K562 (cell line): ENCODE data around the gene KLF13. TPM values are rescaled to one million over a fixed set of nuclear protein-coding genes. Genes with fewer than 3 reads are reported as not detected.

Source experiments
- ATAC-seq: fragments of 200-7000 bp; cut with Tn5 transposase; 3 replicates; pipeline ENCODE4 v1.9.1; 2020; ENCODE audit warnings: moderate library complexity
- BruUV-seq: library from RNA; stranded (reverse); fragments of 400-500 nt; replicated peaks from 2 replicates; lab custom pipeline; 2021; lab: Mats Ljungman, UMichigan
- CTCF ChIA-PET: fragments of 300-600 bp; formaldehyde crosslinking; extraction: SDS; loops from one replicate; lab custom pipeline; 2021; ENCODE audit warnings: low intra/inter-chr PET ratio; lab: Yijun Ruan, JAX
- POLR2A ChIA-PET: fragments of 300-600, 350-650 bp; sonication (Branson Sonifier 250); formaldehyde crosslinking; extraction: SDS; loops from one replicate; lab custom pipeline; 2021; ENCODE audit warnings: antibody characterized with exemption, inconsistent platforms; lab: Yijun Ruan, JAX
- DNase-seq, 4 experiments: peaks; one replicate each; pipeline versions ENCODE4 v3.0.0 to v3.0.0-alpha.2; 2011 to 2018; ENCODE audit warnings: low spot score in 3 of 4, mixed read lengths in 3 of 4; ENCODE audit errors: extremely low read depth in 1 of 4
- FAIRE-seq: peaks from 2 replicates; lab custom pipeline; 2011; peaks lifted over from hg19 to GRCh38; lab: Jason Lieb, UNC
- H2AFZ ChIP-seq: 2 replicates; pipeline ENCODE4 v1.6.0; 2011; ENCODE audit warnings: low read depth, low read length, control low read depth, inconsistent platforms
- H3K27ac ChIP-seq: fragments of 200-600 bp; 3 replicates; pipeline ENCODE4 v1.8.0; 2011; ENCODE audit warnings: low read depth, mild to moderate bottlenecking, control low read depth, inconsistent platforms, low read length, moderate library complexity, mixed read lengths; ENCODE audit errors: extremely low read depth
- H3K27me3 ChIP-seq, 2 experiments: fragments of 300-600 bp in 1 of 2; 2 replicates in 1 of 2; 3 replicates in 1 of 2; pipeline versions ENCODE4 v1.6.0 to v1.8.0; 2011; ENCODE audit warnings: inconsistent platforms in 2 of 2, low read length in 2 of 2, mild to moderate bottlenecking in 1 of 2, mixed read lengths in 1 of 2, moderate library complexity in 1 of 2; ENCODE audit not compliant: control insufficient read depth in 2 of 2, insufficient read depth in 2 of 2
- H3K36me3 ChIP-seq: fragments of 300-600 bp; 3 replicates; pipeline ENCODE4 v1.8.0; 2011; ENCODE audit warnings: mild to moderate bottlenecking, low read length, inconsistent platforms; ENCODE audit not compliant: control insufficient read depth, insufficient read depth
- H3K4me1 ChIP-seq, 2 experiments: fragments of 200-600 bp in 1 of 2; replicated peaks in 1 of 2; 2 replicates in 1 of 2; 3 replicates in 1 of 2; pipeline versions ENCODE4 v1.5.1 to v1.8.0; 2011; ENCODE audit warnings: inconsistent platforms in 2 of 2, low read length in 2 of 2, mild to moderate bottlenecking in 1 of 2, mixed read lengths in 1 of 2, moderate library complexity in 1 of 2; ENCODE audit not compliant: control insufficient read depth in 2 of 2, insufficient read depth in 2 of 2
- H3K4me2 ChIP-seq: 2 replicates; pipeline ENCODE4 v1.6.1; 2011; ENCODE audit warnings: low read length, control low read depth, inconsistent platforms, mixed read lengths; ENCODE audit not compliant: insufficient read depth
- H3K4me3 ChIP-seq: fragments of 200-600 bp; sonication (generic), shearing (Covaris generic); 2 replicates; pipeline ENCODE4 v1.5.1; 2016; ENCODE audit warnings: control low read depth, inconsistent platforms
- H3K79me2 ChIP-seq: fragments of 200-600 bp; 3 replicates; pipeline ENCODE4 v1.8.0; 2011; ENCODE audit warnings: low read length, inconsistent platforms; ENCODE audit not compliant: control insufficient read depth, insufficient read depth
- H3K9ac ChIP-seq, 2 experiments: 2 replicates each; pipeline versions ENCODE4 v1.6.0 to v1.6.1; 2011; ENCODE audit warnings: low read depth in 2 of 2, low read length in 2 of 2, control low read depth in 1 of 2, inconsistent platforms in 1 of 2, mild to moderate bottlenecking in 1 of 2, mixed read lengths in 1 of 2; ENCODE audit not compliant: insufficient read depth in 1 of 2
- H3K9me1 ChIP-seq: one replicate; pipeline ENCODE4 v1.6.0; 2011; ENCODE audit warnings: inconsistent platforms, mild to moderate bottlenecking, low read length, moderate library complexity; ENCODE audit not compliant: control insufficient read depth, insufficient read depth
- H3K9me3 ChIP-seq: replicated peaks from 2 replicates; pipeline ENCODE4 v1.5.1; 2011; ENCODE audit warnings: low read depth, low read length, inconsistent platforms; ENCODE audit not compliant: control insufficient read depth, insufficient read depth
- H4K20me1 ChIP-seq: replicated peaks from 2 replicates; pipeline ENCODE4 v1.6.1; 2011; ENCODE audit warnings: low read length, inconsistent platforms, mixed read lengths; ENCODE audit not compliant: control insufficient read depth, insufficient read depth
- COPS2 ChIP-seq: fragments of 450-650 bp; conservative IDR thresholded peaks from 2 replicates; pipeline ENCODE4 v1.6.1; 2016; ENCODE audit warnings: mild to moderate bottlenecking, moderate library complexity
- ETV5 ChIP-seq: sonication (generic); formaldehyde crosslinking; IDR thresholded peaks from 2 replicates; pipeline ENCODE4 v1.4.0; 2020; ENCODE audit warnings: low read depth, mild to moderate bottlenecking, missing genetic modification reagents
- RAD21 ChIP-seq, 2 experiments: fragments of 250-450 bp in 1 of 2; fragments of 450-650 bp in 1 of 2; sonication (Bioruptor Pico) in 1 of 2; formaldehyde crosslinking in 1 of 2; IDR thresholded peaks in 1 of 2; conservative IDR thresholded peaks in 1 of 2; 2 replicates each; pipeline versions ENCODE4 v1.4.0 to v1.8.0; 2020 to 2022; ENCODE audit warnings: mild to moderate bottlenecking in 2 of 2, moderate library complexity in 1 of 2
- SOX6 ChIP-seq: fragments of 450-650 bp; IDR thresholded peaks from 2 replicates; pipeline ENCODE4 v1.6.1; 2014; ENCODE audit warnings: mild to moderate bottlenecking
- ZNF23 ChIP-seq: fragments of 250-450 bp; sonication (Bioruptor Pico); IDR thresholded peaks from 2 replicates; pipeline ENCODE4 v1.4.0; 2020; ENCODE audit warnings: mild to moderate bottlenecking
- WGBS: fragments of 100-300 bp; shearing (Covaris generic); methylation state at CpG from one replicate; pipeline ENCODE4 v1.1.6; 2016; ENCODE audit warnings: low coverage, mixed read lengths; ENCODE audit not compliant: insufficient coverage; ENCODE audit errors: missing lambda C conversion rate; 5-methylcytosine and 5-hydroxymethylcytosine counted together
- in situ Hi-C: fragments of 300-500 bp; cut with MboI; formaldehyde crosslinking; loops from 4 replicates; pipeline ENCODE4 v1.15.0; 2018; ENCODE audit warnings: inconsistent platforms, mixed read lengths
- intact Hi-C: fragments of 100-400 bp; cut with micrococcal nuclease; formaldehyde crosslinking; loops from 2 replicates; pipeline ENCODE4 v1.14.2; 2022
- polyA plus RNA-seq, 8 experiments: library from polyadenylated mRNA; depleted of rRNA in 4 of 8; stranded (reverse) in 5 of 8; unstranded in 3 of 8; fragments of >200 nt; fragmentation: Nextera tagmentation in 2 of 8; fragmentation: Illumina TruSeq in 1 of 8; extraction: Ambion mirVana in 2 of 8; extraction: Trizol in 1 of 8; gene quantifications; 2 replicates each; pipeline versions ENCODE4 v1.2.1 to v1.2.3, GENCODE V29; 2011 to 2014; ENCODE audit warnings: inconsistent platforms in 1 of 8, missing spikeins in 1 of 8
- total RNA-seq, 7 experiments: library from RNA; depleted of rRNA in 6 of 7; stranded (reverse); fragments of >200 nt in 6 of 7; fragmentation: Illumina TruSeq in 2 of 7; extraction: Trizol in 2 of 7; gene quantifications; 2 replicates each; pipeline versions ENCODE4 v1.2.1 to v1.2.3, GENCODE V29; 2011 to 2021; ENCODE audit warnings: low replicate concordance in 1 of 7
- TF ChIP-seq, protein P1 (sequence below): conservative IDR thresholded peaks from 2 replicates; pipeline ENCODE4 v1.6.1; 2011; ENCODE audit warnings: low read depth, mild to moderate bottlenecking, low read length; ENCODE audit not compliant: control insufficient read depth

The KLF13 gene
- total and polyA plus RNA-seq, 9 of the 15 experiments (the other 6 are each of a cell fraction or from before 2014, with no cell fraction given): 1.8 to 10.5 (median 4.8) TPM

- TF ChIP-seq ETV5 (CRISPR knock-in tag) (no peak), ZNF23 (no peak), SOX6 (no peak)
- TF ChIP-seq, protein P1, sequence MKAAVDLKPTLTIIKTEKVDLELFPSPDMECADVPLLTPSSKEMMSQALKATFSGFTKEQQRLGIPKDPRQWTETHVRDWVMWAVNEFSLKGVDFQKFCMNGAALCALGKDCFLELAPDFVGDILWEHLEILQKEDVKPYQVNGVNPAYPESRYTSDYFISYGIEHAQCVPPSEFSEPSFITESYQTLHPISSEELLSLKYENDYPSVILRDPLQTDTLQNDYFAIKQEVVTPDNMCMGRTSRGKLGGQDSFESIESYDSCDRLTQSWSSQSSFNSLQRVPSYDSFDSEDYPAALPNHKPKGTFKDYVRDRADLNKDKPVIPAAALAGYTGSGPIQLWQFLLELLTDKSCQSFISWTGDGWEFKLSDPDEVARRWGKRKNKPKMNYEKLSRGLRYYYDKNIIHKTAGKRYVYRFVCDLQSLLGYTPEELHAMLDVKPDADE: no peak
Measured at GRCh38 chr15:31336593-31337295, 10.1 kb downstream of the KLF13 start (continued).

- H3K36me3 ChIP-seq: no peaks in the 10 kb centered on the region
- TF ChIP-seq COPS2 (no peak), RAD21 (CRISPR knock-in tag; conservative IDR thresholded peaks at IDR 0.05 in 1 of 2, IDR thresholded peaks at IDR 0.05 in 1 of 2) (no peak)
- TF ChIP-seq, all 486 proteins: peak for 0
- in situ Hi-C loops: no loop called here
- H3K9me1 ChIP-seq: peaks cover 2% of the 10 kb centered on the region
- no peak overlapping the region for H3K27ac ChIP-seq
- H3K4me2 ChIP-seq: no peak overlapping the region
- ATAC-seq: no peak
- H3K27me3 ChIP-seq: no peaks in the 10 kb centered on the region; a peak in 1 of 5 replicates
- H3K79me2 ChIP-seq: no peaks in the 10 kb centered on the region; the same call in 2 of the 3 replicates
- POLR2A ChIA-PET: interaction anchor here (0.5 kb wide), 1 partner anchor 49 kb away, joined by 3 read pairs; no protein-coding TSS in a partner anchor
- H4K20me1 ChIP-seq: peaks cover 26% of the 10 kb centered on the region
- no peak for FAIRE-seq
- no TSS peak for BruUV-seq
- DNase-seq: no peak
- H3K4me1 ChIP-seq: peaks cover under 1 to 10% of the 10 kb centered on the region in 2 experiments; a peak in 3 of 5 replicates
- intact Hi-C loops: no loop called here
- H3K4me3 ChIP-seq: no peak overlapping the region
- CTCF ChIA-PET: no interaction called here
- no peak overlapping the region for H2AFZ ChIP-seq
- WGBS: 26% methylated on average over 12 of the region's 12 CpGs
- no peak overlapping the region for H3K9ac ChIP-seq
- H3K9me3 ChIP-seq: no peaks in the 10 kb centered on the region
Measured at GRCh38 chr15:31337352-31338031, 10.9 kb downstream of the KLF13 start.
